Epithelial cell of prostate (primary cell): Measurements from ENCODE around the gene BMPER.
A peak's percentile ranks its signal among the peaks of the same experiment; 100 is the strongest.

Source experiments
- DNase-seq: peaks from one replicate; pipeline ENCODE4 v3.0.0-alpha.2; 2011; ENCODE audit warnings: low read depth, low spot score
- H3K27ac ChIP-seq: fragments of 450-650 bp; 2 replicates; pipeline ENCODE4 v1.5.1; 2017; ENCODE audit warnings: mild to moderate bottlenecking

Gene BMPER

GRCh38 chr7:34013421-34013820, 108.1 kb downstream of the BMPER start:
- no peak overlapping the region for H3K27ac ChIP-seq
- no peak for DNase-seq

GRCh38 chr7:34015651-34016050, 110.3 kb downstream of the BMPER start:
- DNase-seq, result no peak

GRCh38 chr7:34016876-34017275, 111.5 kb downstream of the BMPER start:
- DNase-seq, result no peak
- H3K27ac ChIP-seq, result no peak overlapping the region

More at GRCh38 chr7:34015651-34016050, 110.3 kb downstream of the BMPER start:
- no peak overlapping the region for H3K27ac ChIP-seq

GRCh38 chr7:34019301-34019790, 114.0 kb downstream of the BMPER start:
- no peak overlapping the region for H3K27ac ChIP-seq
- DNase-seq, result no peak

- no peak overlapping the region for H3K27ac ChIP-seq
- no peak for DNase-seq
Measured at GRCh38 chr7:34022626-34023025, 117.3 kb downstream of the BMPER start.

GRCh38 chr7:34025600-34025999, 120.3 kb downstream of the BMPER start:
- no peak overlapping the region for H3K27ac ChIP-seq
- no peak for DNase-seq

- DNase-seq, result no peak
- no peak overlapping the region for H3K27ac ChIP-seq
Measured at GRCh38 chr7:34026481-34027190, 121.3 kb downstream of the BMPER start.

GRCh38 chr7:34031156-34031555, 125.8 kb downstream of the BMPER start:
- H3K27ac ChIP-seq, result no peak overlapping the region
- no peak for DNase-seq

GRCh38 chr7:34034728-34035127, 129.4 kb downstream of the BMPER start:
- DNase-seq, result peak; percentile 33

GRCh38 chr7:34036051-34036920, 130.9 kb downstream of the BMPER start:
- DNase-seq, result peak; percentile 24
- no peak overlapping the region for H3K27ac ChIP-seq

More at GRCh38 chr7:34034728-34035127, 129.4 kb downstream of the BMPER start:
- H3K27ac ChIP-seq, result no peak overlapping the region

GRCh38 chr7:34036972-34037792, 131.8 kb downstream of the BMPER start:
- no peak overlapping the region for H3K27ac ChIP-seq

GRCh38 chr7:34038816-34039470, 133.6 kb downstream of the BMPER start:
- no peak overlapping the region for H3K27ac ChIP-seq
- DNase-seq, result no peak

More at GRCh38 chr7:34036972-34037792, 131.8 kb downstream of the BMPER start:
- DNase-seq, result no peak

- DNase-seq, result no peak
- no peak overlapping the region for H3K27ac ChIP-seq
Measured at GRCh38 chr7:34041707-34042106, 136.4 kb downstream of the BMPER start.

GRCh38 chr7:34042406-34042805, 137.1 kb downstream of the BMPER start:
- no peak for DNase-seq
- H3K27ac ChIP-seq, result no peak overlapping the region

GRCh38 chr7:34043461-34044305, 138.3 kb downstream of the BMPER start:
- no peak overlapping the region for H3K27ac ChIP-seq
- DNase-seq, result no peak

GRCh38 chr7:34044306-34044643, 138.9 kb downstream of the BMPER start:
- H3K27ac ChIP-seq, result no peak overlapping the region
- no peak for DNase-seq

- DNase-seq, result no peak
- H3K27ac ChIP-seq, result no peak overlapping the region
Measured at GRCh38 chr7:34044734-34045353, 139.5 kb downstream of the BMPER start.

GRCh38 chr7:34048445-34048844, 143.1 kb downstream of the BMPER start:
- no peak overlapping the region for H3K27ac ChIP-seq
- DNase-seq, result no peak

GRCh38 chr7:34054075-34054474, 148.7 kb downstream of the BMPER start:
- no peak overlapping the region for H3K27ac ChIP-seq
- DNase-seq, result no peak
